ENCODE measurements around the gene ACOX2. TPM values are rescaled to one million over a fixed set of nuclear protein-coding genes. Genes with fewer than 3 reads are reported as not detected.

The ACOX2 gene
- total and polyA plus RNA-seq, 9 donors = 6.8 to 57.7 (median 23.7) TPM

- no peak for TF ChIP-seq EP300 (IDR thresholded peaks at IDR 0.05)
- TF ChIP-seq POLR2A (IDR thresholded peaks at IDR 0.05) = no peak
- TF ChIP-seq CTCF (IDR thresholded peaks at IDR 0.05) = no peak
- 87 to 91% (median 87%) methylated on average over 12 of the region's 12 CpGs for WGBS, 3 donors
- no peak overlapping the region for H3K4me3 ChIP-seq
- intact Hi-C loops (cut with DNase I) = no loop called here
- H3K4me1 ChIP-seq (ENCODE audit: insufficient read depth) = no peaks in the 10 kb centered on the region
- H3K9me3 ChIP-seq = no peaks in the 10 kb centered on the region
- no peak for DNase-seq
- H3K27ac ChIP-seq = no peak overlapping the region
- H3K36me3 ChIP-seq = no peaks in the 10 kb centered on the region
- H3K27me3 ChIP-seq = no peaks in the 10 kb centered on the region
Observed at GRCh38 chr3:58565621-58566397, 28.8 kb upstream of the ACOX2 start.

GRCh38 chr3:58564456-58565160 is 27.6 kb upstream of the ACOX2 start:
- no peak for DNase-seq
- H3K27ac ChIP-seq = no peak overlapping the region
- H3K27me3 ChIP-seq = no peaks in the 10 kb centered on the region
- TF ChIP-seq EP300 (IDR thresholded peaks at IDR 0.05) (no peak), CTCF (IDR thresholded peaks at IDR 0.05) (no peak), POLR2A (IDR thresholded peaks at IDR 0.05) (no peak)
- intact Hi-C loops (cut with DNase I) = no loop called here
- no peak overlapping the region for H3K4me3 ChIP-seq
- H3K36me3 ChIP-seq = no peaks in the 10 kb centered on the region
- no peaks in the 10 kb centered on the region for H3K9me3 ChIP-seq
- peaks cover 2% of the 10 kb centered on the region for H3K4me1 ChIP-seq (ENCODE audit: insufficient read depth)
- WGBS, 3 donors = 71 to 80% (median 74%) methylated on average over 13 of the region's 13 CpGs

GRCh38 chr3:58564054-58564453 is 27.1 kb upstream of the ACOX2 start:
- Histone ChIP-seq H3K4me3 (no peak overlapping the region), H3K27ac (no peak overlapping the region), H3K4me1 (ENCODE audit: insufficient read depth) (peaks cover 2% of the 10 kb centered on the region), H3K9me3 (no peaks in the 10 kb centered on the region), H3K27me3 (no peaks in the 10 kb centered on the region), H3K36me3 (no peaks in the 10 kb centered on the region)
- DNase-seq = no peak
- 95 to 98% (median 97%) methylated on average over 1 of the region's 1 CpG for WGBS, 3 donors
- intact Hi-C loops (cut with DNase I) = no loop called here
- no peak for TF ChIP-seq EP300 (IDR thresholded peaks at IDR 0.05)
- TF ChIP-seq POLR2A (IDR thresholded peaks at IDR 0.05) = no peak
- TF ChIP-seq CTCF (IDR thresholded peaks at IDR 0.05) = no peak

- intact Hi-C loops (cut with DNase I) = no loop called here
- TF ChIP-seq CTCF (IDR thresholded peaks at IDR 0.05) (no peak), EP300 (IDR thresholded peaks at IDR 0.05) (no peak)
- no peak for DNase-seq
- no peak overlapping the region for H3K27ac ChIP-seq
- no peak overlapping the region for H3K4me3 ChIP-seq
- peaks cover 2% of the 10 kb centered on the region for H3K4me1 ChIP-seq (ENCODE audit: insufficient read depth)
- WGBS, 3 donors = 87 to 94% (median 89%) methylated on average over 6 of the region's 6 CpGs
- H3K36me3 ChIP-seq = no peaks in the 10 kb centered on the region
- no peaks in the 10 kb centered on the region for H3K9me3 ChIP-seq
- no peaks in the 10 kb centered on the region for H3K27me3 ChIP-seq
Observed at GRCh38 chr3:58563386-58564035, 26.5 kb upstream of the ACOX2 start.
